Endodermal cell (in vitro differentiated cells): ENCODE results near the gene TM2D3. TPM values are rescaled to one million over a fixed set of nuclear protein-coding genes. Genes with fewer than 3 reads are reported as not detected.

ENCODE experiments used
- DNase-seq: peaks from one replicate; pipeline ENCODE4 v3.0.0-alpha.2; 2017
- H3K27ac ChIP-seq: 2 replicates; pipeline ENCODE4 v1.5.1; 2013; ENCODE audit warnings: mild to moderate bottlenecking, low read depth, low read length, moderate library complexity
- H3K27me3 ChIP-seq: 2 replicates; pipeline ENCODE4 v1.6.1; 2013; ENCODE audit warnings: mild to moderate bottlenecking, low read length, moderate library complexity; ENCODE audit not compliant: insufficient read depth, control insufficient read depth, poor library complexity, severe bottlenecking
- H3K36me3 ChIP-seq: 2 replicates; pipeline ENCODE4 v1.7.0; 2013; ENCODE audit warnings: mild to moderate bottlenecking, low read length, moderate library complexity; ENCODE audit not compliant: control insufficient read depth, insufficient read depth
- H3K4me1 ChIP-seq: one replicate; pipeline ENCODE4 v1.7.0; 2013; ENCODE audit warnings: low read length; ENCODE audit not compliant: control insufficient read depth, insufficient read depth
- H3K4me3 ChIP-seq: 2 replicates; pipeline ENCODE4 v1.5.1; 2013; ENCODE audit warnings: mild to moderate bottlenecking, low read length, moderate library complexity
- H3K9ac ChIP-seq: 2 replicates; pipeline ENCODE4 v1.6.1; 2013; ENCODE audit warnings: mild to moderate bottlenecking, low read length, moderate library complexity; ENCODE audit not compliant: poor library complexity, severe bottlenecking; ENCODE audit errors: extremely low read depth
- H3K9me3 ChIP-seq: 2 replicates; pipeline ENCODE4 v1.6.1; 2013; ENCODE audit warnings: mild to moderate bottlenecking, low read length, moderate library complexity; ENCODE audit not compliant: control insufficient read depth
- H3K27ac Mint-ChIP-seq: 2 replicates; pipeline ENCODE4 v1.8.0; 2020; ENCODE audit warnings: mixed read lengths
- H3K27me3 Mint-ChIP-seq: 2 replicates; pipeline ENCODE4 v1.8.0; 2021; ENCODE audit warnings: mild to moderate bottlenecking, mixed read lengths; ENCODE audit not compliant: insufficient read depth
- H3K36me3 Mint-ChIP-seq: 2 replicates; pipeline ENCODE4 v1.8.0; 2020; ENCODE audit warnings: low read depth, mixed read lengths
- H3K4me1 Mint-ChIP-seq: 2 replicates; pipeline ENCODE4 v1.8.0; 2020; ENCODE audit warnings: mixed read lengths
- H3K4me3 Mint-ChIP-seq: 2 replicates; pipeline ENCODE4 v1.8.0; 2020; ENCODE audit warnings: mild to moderate bottlenecking, moderate library complexity, mixed read lengths
- H3K9me3 Mint-ChIP-seq: 2 replicates; pipeline ENCODE4 v1.8.0; 2020; ENCODE audit warnings: mild to moderate bottlenecking, mixed read lengths
- WGBS, 2 experiments: methylation state at CpG; one replicate each; pipeline versions ENCODE4 v1.1.5 to v1.1.7; 2013; ENCODE audit warnings: missing lambda C conversion rate in 2 of 2, mixed read lengths in 1 of 2; ENCODE audit not compliant: insufficient coverage in 1 of 2, insufficient read length in 1 of 2; 5-methylcytosine and 5-hydroxymethylcytosine counted together
- total RNA-seq, 2 donors: library from RNA; stranded (reverse); fragmentation: NEBNext Ultra II Directional in 1 of 2; extraction: Animal tissue kit (Norgen Biotek cat#: 25700) in 1 of 2; gene quantifications; 2 replicates in 1 of 2; 3 replicates in 1 of 2; pipeline ENCODE4 v1.2.1, GENCODE V29; 2021
- TF ChIP-seq, protein P1 (sequence below): fragments of 200-600 bp; sonication (generic); conservative IDR thresholded peaks from 2 replicates; pipeline ENCODE4 v1.5.0; 2021; ENCODE audit warnings: antibody characterized with exemption, mild to moderate bottlenecking

The TM2D3 gene
- total RNA-seq, 2 donors from 2014 or later: 33.4 to 34.0 TPM

DNA sequence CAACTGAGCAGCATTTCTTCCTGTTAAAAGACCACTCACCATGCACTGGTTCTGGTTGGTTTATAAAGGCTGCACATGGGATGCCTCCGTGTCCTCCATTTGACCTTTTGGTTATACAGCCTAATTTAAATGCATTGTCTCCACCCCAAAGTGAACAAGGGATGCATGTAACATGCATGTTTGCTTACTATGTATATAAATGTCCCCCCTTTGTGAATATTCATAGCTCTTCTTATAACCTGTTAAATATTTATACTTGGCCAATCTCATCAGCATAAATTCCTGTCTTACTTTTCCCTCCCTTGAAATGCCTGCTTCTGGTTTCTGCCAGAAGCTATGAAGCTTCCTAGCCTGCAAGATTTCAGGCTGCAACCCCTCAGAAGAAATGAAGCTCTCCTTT lies 44.6 kb upstream of the TM2D3 start:
- Histone ChIP-seq H3K4me1 (no peaks in the 10 kb centered on the region), H3K9ac (no peak overlapping the region), H3K27ac (no peak overlapping the region), H3K36me3 (peaks cover 50% of the 10 kb centered on the region), H3K4me3 (no peak overlapping the region), H3K9me3 (no peaks in the 10 kb centered on the region), H3K27me3 (no peaks in the 10 kb centered on the region)
- peaks cover 52% of the 10 kb centered on the region for H3K36me3 Mint-ChIP-seq
- no peak overlapping the region for H3K4me3 Mint-ChIP-seq
- 73% methylated on average over 1 of the region's 1 CpG; no CpG with 5 or more reads in 1 of the 2 experiments for WGBS, 2 experiments
- H3K4me1 Mint-ChIP-seq: no peaks in the 10 kb centered on the region
- TF ChIP-seq, protein P1, sequence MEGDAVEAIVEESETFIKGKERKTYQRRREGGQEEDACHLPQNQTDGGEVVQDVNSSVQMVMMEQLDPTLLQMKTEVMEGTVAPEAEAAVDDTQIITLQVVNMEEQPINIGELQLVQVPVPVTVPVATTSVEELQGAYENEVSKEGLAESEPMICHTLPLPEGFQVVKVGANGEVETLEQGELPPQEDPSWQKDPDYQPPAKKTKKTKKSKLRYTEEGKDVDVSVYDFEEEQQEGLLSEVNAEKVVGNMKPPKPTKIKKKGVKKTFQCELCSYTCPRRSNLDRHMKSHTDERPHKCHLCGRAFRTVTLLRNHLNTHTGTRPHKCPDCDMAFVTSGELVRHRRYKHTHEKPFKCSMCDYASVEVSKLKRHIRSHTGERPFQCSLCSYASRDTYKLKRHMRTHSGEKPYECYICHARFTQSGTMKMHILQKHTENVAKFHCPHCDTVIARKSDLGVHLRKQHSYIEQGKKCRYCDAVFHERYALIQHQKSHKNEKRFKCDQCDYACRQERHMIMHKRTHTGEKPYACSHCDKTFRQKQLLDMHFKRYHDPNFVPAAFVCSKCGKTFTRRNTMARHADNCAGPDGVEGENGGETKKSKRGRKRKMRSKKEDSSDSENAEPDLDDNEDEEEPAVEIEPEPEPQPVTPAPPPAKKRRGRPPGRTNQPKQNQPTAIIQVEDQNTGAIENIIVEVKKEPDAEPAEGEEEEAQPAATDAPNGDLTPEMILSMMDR: no peak
- H3K27ac Mint-ChIP-seq: no peak overlapping the region
- H3K9me3 Mint-ChIP-seq: no peaks in the 10 kb centered on the region
- H3K27me3 Mint-ChIP-seq: no peaks in the 10 kb centered on the region
- DNase-seq: no peak

DNA sequence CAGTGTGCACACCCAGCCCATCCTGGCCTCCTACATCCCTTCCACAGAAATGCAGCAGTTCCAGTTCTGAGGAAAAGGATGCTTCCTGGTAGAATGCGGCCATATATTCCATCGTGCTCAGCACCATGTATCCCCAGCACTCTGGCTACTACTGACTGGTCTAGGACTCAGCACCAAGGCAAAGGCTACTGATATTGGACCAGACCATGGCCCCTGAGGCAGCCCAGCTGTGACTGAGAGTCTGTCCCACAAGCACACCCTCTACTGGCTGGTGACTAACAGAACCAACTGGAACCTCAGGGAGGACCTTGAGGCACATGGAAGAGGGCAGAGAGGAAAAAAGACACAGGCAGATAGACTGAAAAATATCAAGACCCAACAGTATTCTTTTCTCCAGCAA lies 42.1 kb upstream of the TM2D3 start:
- Mint-ChIP-seq H3K4me3 (no peak overlapping the region), H3K9me3 (no peaks in the 10 kb centered on the region), H3K27me3 (no peaks in the 10 kb centered on the region), H3K27ac (no peak overlapping the region), H3K4me1 (no peaks in the 10 kb centered on the region), H3K36me3 (peaks cover 36% of the 10 kb centered on the region)
- Histone ChIP-seq H3K4me3 (no peak overlapping the region), H3K36me3 (peaks cover 29% of the 10 kb centered on the region), H3K9ac (no peak overlapping the region), H3K27me3 (no peaks in the 10 kb centered on the region), H3K4me1 (no peaks in the 10 kb centered on the region), H3K9me3 (no peaks in the 10 kb centered on the region), H3K27ac (no peak overlapping the region)
- TF ChIP-seq, protein P1: peak; percentile 58
- WGBS, 2 experiments: 93 to 100% methylated on average over 2 of the region's 2 CpGs
- DNase-seq: peak; percentile 58

DNA sequence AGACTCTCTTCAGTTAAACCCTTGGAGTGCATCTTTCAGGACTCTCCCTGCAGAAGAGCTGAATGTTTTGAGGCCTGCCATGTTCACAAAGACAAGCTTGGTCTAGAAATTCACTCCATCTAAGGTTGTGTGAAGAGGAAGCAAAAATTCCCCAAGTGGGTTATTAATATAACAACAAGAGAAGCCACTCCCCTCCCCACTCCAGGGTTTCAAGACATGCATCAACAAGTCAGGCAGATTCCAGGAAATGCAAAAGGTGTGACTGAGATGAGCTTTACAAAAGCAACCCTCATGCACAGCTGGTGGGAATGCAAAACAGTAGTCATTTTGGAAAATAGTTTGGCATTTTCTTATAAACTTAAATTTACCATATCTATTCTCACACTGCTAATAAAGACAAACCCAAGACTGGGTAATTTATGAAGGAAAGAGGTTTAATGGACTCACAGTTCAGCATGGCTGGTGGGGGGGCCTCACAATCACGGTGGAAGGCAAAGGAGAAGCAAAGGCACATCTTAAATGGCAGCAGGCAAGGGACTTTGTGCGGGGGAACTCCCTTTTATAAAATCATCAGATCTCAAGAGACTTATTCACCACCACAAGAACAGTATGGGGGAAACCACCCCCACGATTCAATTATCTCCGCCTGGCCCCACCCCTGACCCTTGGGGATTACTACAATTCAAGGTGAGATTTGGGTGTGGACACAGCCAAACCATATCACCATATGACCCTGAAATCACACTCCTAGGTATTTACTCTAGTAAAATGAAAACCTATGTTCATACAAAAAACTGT lies 40.8 kb upstream of the TM2D3 start:
- Histone ChIP-seq H3K36me3 (peaks cover 26% of the 10 kb centered on the region), H3K9ac (no peak overlapping the region), H3K4me1 (no peaks in the 10 kb centered on the region), H3K27ac (no peak overlapping the region), H3K27me3 (no peaks in the 10 kb centered on the region), H3K9me3 (no peaks in the 10 kb centered on the region), H3K4me3 (no peak overlapping the region)
- Mint-ChIP-seq H3K4me3 (no peak overlapping the region), H3K4me1 (no peaks in the 10 kb centered on the region), H3K27me3 (no peaks in the 10 kb centered on the region), H3K27ac (peak overlapping the region; percentile 61), H3K36me3 (peaks cover 36% of the 10 kb centered on the region), H3K9me3 (no peaks in the 10 kb centered on the region)
- 91% methylated on average over 4 of the region's 4 CpGs; no CpG with 5 or more reads in 1 of the 2 experiments for WGBS, 2 experiments
- DNase-seq: no peak
- TF ChIP-seq, protein P1: no peak
